Suprapubic skin (tissue), 4 donors: ENCODE data around the gene NADSYN1. TPM values are rescaled to one million over a fixed set of nuclear protein-coding genes. Genes with fewer than 3 reads are reported as not detected.
"Not testable (repeated sequence)": the region's sequence is repeated elsewhere in the genome, so short reads cannot be mapped to it uniquely, and the experiment has no call there.

ENCODE experiments used
- DNase-seq, 2 donors: peaks; one replicate each; pipeline ENCODE4 v3.0.0-alpha.2; 2019; ENCODE audit warnings: low spot score in 2 of 2
- H3K27ac ChIP-seq: fragments of 200-600 bp; sonication (generic); one replicate; pipeline ENCODE4 v1.5.1; 2019
- H3K27me3 ChIP-seq: fragments of 200-600 bp; sonication (generic); one replicate; pipeline ENCODE4 v1.5.1; 2019
- H3K36me3 ChIP-seq: fragments of 200-600 bp; sonication (generic); one replicate; pipeline ENCODE4 v1.5.1; 2019
- H3K4me1 ChIP-seq: fragments of 200-600 bp; sonication (generic); one replicate; pipeline ENCODE4 v1.5.1; 2019
- H3K4me3 ChIP-seq: fragments of 200-600 bp; sonication (generic); one replicate; pipeline ENCODE4 v1.5.1; 2019; ENCODE audit warnings: mild to moderate bottlenecking
- H3K9me3 ChIP-seq: fragments of 200-600 bp; sonication (generic); one replicate; pipeline ENCODE4 v1.5.1; 2019
- CTCF ChIP-seq, 2 donors: fragments of 200-600 bp in 1 of 2; fragments of 450-650 bp in 1 of 2; sonication (generic) in 1 of 2; IDR thresholded peaks; one replicate each; pipeline ENCODE4 v1.5.1; 2016 to 2019; ENCODE audit warnings: antibody characterized with exemption in 2 of 2, mild to moderate bottlenecking in 1 of 2, moderate library complexity in 1 of 2
- EP300 ChIP-seq: sonication (generic); formaldehyde crosslinking; IDR thresholded peaks from one replicate; pipeline ENCODE4 v1.6.1; 2017; ENCODE audit warnings: antibody characterized with exemption
- POLR2A ChIP-seq, 2 donors: fragments of 450-650 bp; IDR thresholded peaks; one replicate each; pipeline ENCODE4 v1.6.1; 2017; ENCODE audit warnings: antibody characterized with exemption in 2 of 2, mild to moderate bottlenecking in 2 of 2, moderate library complexity in 2 of 2
- POLR2AphosphoS5 ChIP-seq, 3 donors: sonication (generic); formaldehyde crosslinking; IDR thresholded peaks; one replicate each; pipeline ENCODE4 v1.6.1; 2017; ENCODE audit warnings: antibody characterized with exemption in 3 of 3
- WGBS: methylation state at CpG from one replicate; pipeline ENCODE4 v1.1.5; 2018; 5-methylcytosine and 5-hydroxymethylcytosine counted together
- total RNA-seq, 4 donors: library from RNA; depleted of rRNA; stranded (reverse); fragments of >200 nt; gene quantifications; one replicate each; pipeline ENCODE4 v1.1.0, GENCODE V29; 2016

The NADSYN1 gene
- total RNA-seq, 4 donors from 2014 or later: 51.5 to 120 (median 61.3) TPM

- no peaks in the 10 kb centered on the region for H3K9me3 ChIP-seq
- no peaks in the 10 kb centered on the region for H3K27me3 ChIP-seq
Observed at GRCh38 chr11:71538666-71538990, 85.6 kb downstream of the NADSYN1 start.

GRCh38 chr11:71539017-71539416, 86.0 kb downstream of the NADSYN1 start:
- Histone ChIP-seq H3K4me3 (no peak overlapping the region), H3K36me3 (no peaks in the 10 kb centered on the region), H3K4me1 (no peaks in the 10 kb centered on the region), H3K27ac (no peak overlapping the region), H3K9me3 (no peaks in the 10 kb centered on the region), H3K27me3 (no peaks in the 10 kb centered on the region)
- TF ChIP-seq EP300: no peak
- no peak for TF ChIP-seq POLR2AphosphoS5 (IDR thresholded peaks at IDR 0.05)
- no peak for TF ChIP-seq POLR2A (IDR thresholded peaks at IDR 0.05)
- no peak for DNase-seq
- 91% methylated on average over 11 of the region's 11 CpGs for WGBS

More at GRCh38 chr11:71538666-71538990, 85.6 kb downstream of the NADSYN1 start:
- 91% methylated on average over 4 of the region's 4 CpGs for WGBS
- DNase-seq: no peak
- no peak overlapping the region for H3K27ac ChIP-seq
- no peaks in the 10 kb centered on the region for H3K4me1 ChIP-seq
- H3K4me3 ChIP-seq: no peak overlapping the region
- H3K36me3 ChIP-seq: no peaks in the 10 kb centered on the region
- TF ChIP-seq POLR2AphosphoS5 (IDR thresholded peaks at IDR 0.05): no peak
- TF ChIP-seq EP300: no peak
- no peak for TF ChIP-seq CTCF (IDR thresholded peaks at IDR 0.05)

- H3K36me3 ChIP-seq, H3K4me3 ChIP-seq, H3K4me1 ChIP-seq, H3K27me3 ChIP-seq, DNase-seq, H3K9me3 ChIP-seq, H3K27ac ChIP-seq: not testable (repeated sequence)
- WGBS: 89% methylated on average over 11 of the region's 11 CpGs
Observed at GRCh38 chr11:71539971-71540370, 87.0 kb downstream of the NADSYN1 start.

- DNase-seq, H3K9me3 ChIP-seq, H3K4me3 ChIP-seq, H3K36me3 ChIP-seq, H3K27me3 ChIP-seq, H3K4me1 ChIP-seq, H3K27ac ChIP-seq: not testable (repeated sequence)
- WGBS: 87% methylated on average over 9 of the region's 9 CpGs
Observed at GRCh38 chr11:71540521-71541304, 87.7 kb downstream of the NADSYN1 start.

- Histone ChIP-seq H3K4me1 (no peaks in the 10 kb centered on the region), H3K9me3 (no peaks in the 10 kb centered on the region), H3K36me3 (no peaks in the 10 kb centered on the region), H3K27me3 (no peaks in the 10 kb centered on the region), H3K27ac (no peak overlapping the region), H3K4me3 (no peak overlapping the region)
- DNase-seq: no peak
- TF ChIP-seq POLR2AphosphoS5 (IDR thresholded peaks at IDR 0.05) (no peak), EP300 (no peak)
- WGBS: 78% methylated on average over 7 of the region's 7 CpGs
Observed at GRCh38 chr11:71542382-71542781, 89.4 kb downstream of the NADSYN1 start.

- no peaks in the 10 kb centered on the region for H3K9me3 ChIP-seq
- WGBS: 75% methylated on average over 11 of the region's 15 CpGs
- H3K4me1 ChIP-seq: no peaks in the 10 kb centered on the region
- H3K27ac ChIP-seq: no peak overlapping the region
- H3K4me3 ChIP-seq: no peak overlapping the region
- DNase-seq: no peak
- no peaks in the 10 kb centered on the region for H3K27me3 ChIP-seq
- H3K36me3 ChIP-seq: no peaks in the 10 kb centered on the region
- TF ChIP-seq POLR2AphosphoS5 (IDR thresholded peaks at IDR 0.05) (no peak), CTCF (IDR thresholded peaks at IDR 0.05) (no peak), POLR2A (IDR thresholded peaks at IDR 0.05) (no peak), EP300 (no peak)
Observed at GRCh38 chr11:71542879-71543777, 90.1 kb downstream of the NADSYN1 start.

- 56% methylated on average over 8 of the region's 8 CpGs for WGBS
- Histone ChIP-seq H3K36me3 (no peaks in the 10 kb centered on the region), H3K27me3 (peaks cover 3% of the 10 kb centered on the region), H3K9me3 (no peaks in the 10 kb centered on the region), H3K4me1 (no peaks in the 10 kb centered on the region), H3K4me3 (no peak overlapping the region), H3K27ac (no peak overlapping the region)
- no peak for TF ChIP-seq EP300
- no peak for TF ChIP-seq POLR2A (IDR thresholded peaks at IDR 0.05)
- no peak for TF ChIP-seq CTCF (IDR thresholded peaks at IDR 0.05)
- TF ChIP-seq POLR2AphosphoS5 (IDR thresholded peaks at IDR 0.05): no peak
- no peak for DNase-seq
Observed at GRCh38 chr11:71543866-71544265, 90.9 kb downstream of the NADSYN1 start.
